IMR-90 (cell line): Measurements from ENCODE around the gene CADM4. TPM values are rescaled to one million over a fixed set of nuclear protein-coding genes. Genes with fewer than 3 reads are reported as not detected.

Experiments used
- ATAC-seq: fragments of 200-7000 bp; cut with Tn5 transposase; 2 replicates; pipeline ENCODE4 v1.9.1; 2020; ENCODE audit warnings: low read depth, mild to moderate bottlenecking, moderate library complexity
- BruUV-seq: library from RNA; stranded (reverse); fragments of 400-500 nt; replicated peaks from 2 replicates; lab custom pipeline; 2021; lab: Mats Ljungman, UMichigan
- CTCF ChIA-PET: fragments of 300-600 bp; formaldehyde crosslinking; extraction: SDS; loops from one replicate; lab custom pipeline; 2021; ENCODE audit warnings: antibody characterized with exemption; lab: Yijun Ruan, JAX
- POLR2A ChIA-PET: fragments of 300-600 bp; sonication (Branson Sonifier 250); formaldehyde crosslinking; loops from one replicate; lab custom pipeline; 2022; ENCODE audit warnings: antibody characterized with exemption; ENCODE audit not compliant: unreplicated experiment; lab: Charles Lee
- DNase-seq: peaks from one replicate; pipeline ENCODE4 v3.0.0; 2013
- H2AFZ ChIP-seq: replicated peaks from 2 replicates; pipeline ENCODE3; 2013; ENCODE audit warnings: low read length, mild to moderate bottlenecking; ENCODE audit not compliant: poor library complexity
- H2AK5ac ChIP-seq: 2 replicates; pipeline ENCODE4 v1.6.1; 2013; ENCODE audit warnings: low read depth, low read length, inconsistent platforms
- H2AK9ac ChIP-seq: replicated peaks from 2 replicates; pipeline ENCODE3; 2013; ENCODE audit warnings: mild to moderate bottlenecking, low read depth, low read length, moderate library complexity; ENCODE audit not compliant: poor library complexity
- H2BK120ac ChIP-seq: 2 replicates; pipeline ENCODE4 v1.6.1; 2013; ENCODE audit warnings: low read depth, low read length, inconsistent platforms
- H2BK15ac ChIP-seq: 3 replicates; pipeline ENCODE4 v1.6.1; 2013; ENCODE audit warnings: low read depth, low read length, inconsistent platforms
- H2BK20ac ChIP-seq: 2 replicates; pipeline ENCODE4 v1.6.1; 2013; ENCODE audit warnings: low read depth, mild to moderate bottlenecking, inconsistent platforms, low read length, moderate library complexity
- H2BK5ac ChIP-seq: 2 replicates; pipeline ENCODE4 v1.6.1; 2013; ENCODE audit warnings: mild to moderate bottlenecking, low read depth, low read length, inconsistent platforms; ENCODE audit not compliant: poor library complexity, severe bottlenecking
- H3K14ac ChIP-seq: replicated peaks from 2 replicates; pipeline ENCODE4 v1.6.1; 2013; ENCODE audit warnings: low read depth, low read length, inconsistent platforms
- H3K18ac ChIP-seq: 2 replicates; pipeline ENCODE4 v1.6.1; 2013; ENCODE audit warnings: low read depth, low read length, control low read depth
- H3K23ac ChIP-seq: 2 replicates; pipeline ENCODE4 v1.6.1; 2013; ENCODE audit warnings: low read depth, low read length, inconsistent platforms
- H3K27ac ChIP-seq: 2 replicates; pipeline ENCODE4 v1.5.1; 2013; ENCODE audit warnings: mild to moderate bottlenecking, control low read depth, low read length; ENCODE audit not compliant: insufficient read depth
- H3K27me3 ChIP-seq: 2 replicates; pipeline ENCODE4 v1.6.1; 2013; ENCODE audit warnings: low read length; ENCODE audit not compliant: control insufficient read depth, insufficient read depth
- H3K36me3 ChIP-seq: 2 replicates; pipeline ENCODE4 v1.6.1; 2013; ENCODE audit warnings: low read length, mixed read lengths; ENCODE audit not compliant: control insufficient read depth, insufficient read depth
- H3K4ac ChIP-seq: 2 replicates; pipeline ENCODE4 v1.6.1; 2013; ENCODE audit warnings: low read depth, low read length, inconsistent platforms
- H3K4me1 ChIP-seq: 2 replicates; pipeline ENCODE4 v1.6.1; 2013; ENCODE audit warnings: low read length, mixed read lengths; ENCODE audit not compliant: control insufficient read depth, insufficient read depth
- H3K4me2 ChIP-seq: 2 replicates; pipeline ENCODE4 v1.6.1; 2013; ENCODE audit warnings: low read depth, mild to moderate bottlenecking, control low read depth, low read length, moderate library complexity
- H3K4me3 ChIP-seq: 2 replicates; pipeline ENCODE4 v1.5.1; 2013; ENCODE audit warnings: low read depth, mild to moderate bottlenecking, control low read depth, low read length, moderate library complexity; ENCODE audit not compliant: insufficient read depth
- H3K56ac ChIP-seq: 2 replicates; pipeline ENCODE4 v1.6.1; 2013; ENCODE audit warnings: low read length, inconsistent platforms; ENCODE audit not compliant: insufficient read depth; ENCODE audit errors: extremely low read depth
- H3K79me1 ChIP-seq, 2 experiments: 2 replicates each; pipeline ENCODE4 v1.6.1; 2013; ENCODE audit warnings: low read length in 2 of 2, inconsistent platforms in 1 of 2, low read depth in 1 of 2
- H3K9ac ChIP-seq: 2 replicates; pipeline ENCODE4 v1.6.1; 2013; ENCODE audit warnings: low read depth, low read length, control low read depth
- H3K9me1 ChIP-seq: 2 replicates; pipeline ENCODE4 v1.6.1; 2013; ENCODE audit warnings: low read length, inconsistent platforms; ENCODE audit not compliant: insufficient read depth
- H3K9me3 ChIP-seq: 2 replicates; pipeline ENCODE4 v1.6.1; 2013; ENCODE audit warnings: low read length; ENCODE audit not compliant: control insufficient read depth, insufficient read depth
- H4K20me1 ChIP-seq: 2 replicates; pipeline ENCODE4 v1.6.1; 2013; ENCODE audit warnings: low read length, inconsistent platforms; ENCODE audit not compliant: insufficient read depth
- H4K5ac ChIP-seq: 2 replicates; pipeline ENCODE4 v1.6.1; 2013; ENCODE audit warnings: mild to moderate bottlenecking, low read depth, low read length, control low read depth
- H4K8ac ChIP-seq, 2 experiments: 2 replicates each; pipeline ENCODE4 v1.6.1; 2013; ENCODE audit warnings: low read depth in 2 of 2, low read length in 2 of 2, control low read depth in 1 of 2, inconsistent platforms in 1 of 2
- H4K91ac ChIP-seq: 2 replicates; pipeline ENCODE4 v1.6.1; 2013; ENCODE audit warnings: low read depth, low read length, inconsistent platforms; ENCODE audit not compliant: insufficient read depth
- BHLHE40 ChIP-seq: fragments of 150-350 bp; IDR thresholded peaks from 2 replicates; pipeline ENCODE4 v1.6.1; 2016; ENCODE audit warnings: mild to moderate bottlenecking, low read depth, low read length
- CEBPB ChIP-seq: IDR thresholded peaks from 2 replicates; pipeline ENCODE4 v1.6.1; 2012; ENCODE audit warnings: low read depth, low read length, improper control_type of control experiment
- CHD1 ChIP-seq: IDR thresholded peaks from 2 replicates; pipeline ENCODE4 v1.6.1; 2012; ENCODE audit warnings: low read depth, low read length, improper control_type of control experiment
- FOS ChIP-seq: fragments of 150-350 bp; IDR thresholded peaks from 2 replicates; pipeline ENCODE4 v1.6.1; 2016; ENCODE audit warnings: low read depth, low read length
- MAFK ChIP-seq: IDR thresholded peaks from 2 replicates; pipeline ENCODE4 v1.6.1; 2012; ENCODE audit warnings: low read depth, low read length, improper control_type of control experiment
- MAZ ChIP-seq: IDR thresholded peaks from 2 replicates; pipeline ENCODE4 v1.6.1; 2012; ENCODE audit warnings: low read depth, mild to moderate bottlenecking, low read length, improper control_type of control experiment, moderate library complexity, borderline replicate concordance
- MXI1 ChIP-seq: IDR thresholded peaks from 2 replicates; pipeline ENCODE4 v1.6.1; 2012; ENCODE audit warnings: low read depth, mild to moderate bottlenecking, low read length, moderate library complexity, borderline replicate concordance
- NFE2L2 ChIP-seq: fragments of 150-350 bp; IDR thresholded peaks from 2 replicates; pipeline ENCODE4 v1.6.1; 2016; ENCODE audit warnings: low read depth, mild to moderate bottlenecking, low read length
- POLR2A ChIP-seq: IDR thresholded peaks from 2 replicates; pipeline ENCODE4 v1.6.1; 2012; ENCODE audit warnings: mild to moderate bottlenecking, low read depth, low read length
- RAD21 ChIP-seq: IDR thresholded peaks from 2 replicates; pipeline ENCODE4 v1.6.1; 2012; ENCODE audit warnings: low read length, improper control_type of control experiment
- RCOR1 ChIP-seq: IDR thresholded peaks from 2 replicates; pipeline ENCODE4 v1.6.1; 2012; ENCODE audit warnings: mild to moderate bottlenecking, low read length, improper control_type of control experiment; ENCODE audit not compliant: insufficient replicate concordance
- RFX5 ChIP-seq: IDR thresholded peaks from 2 replicates; pipeline ENCODE4 v1.8.0; 2012; ENCODE audit warnings: low read depth, mild to moderate bottlenecking, low read length, moderate library complexity
- SMC3 ChIP-seq: fragments of 150-350 bp; IDR thresholded peaks from 2 replicates; pipeline ENCODE4 v1.6.1; 2016; ENCODE audit warnings: low read depth, mild to moderate bottlenecking, antibody characterized with exemption, low read length, moderate library complexity
- USF2 ChIP-seq: fragments of 150-350 bp; IDR thresholded peaks from 2 replicates; pipeline ENCODE4 v1.6.1; 2017; ENCODE audit warnings: mild to moderate bottlenecking, antibody characterized with exemption, low read length, low read depth
- WGBS, 2 experiments: methylation state at CpG; one replicate each; pipeline versions ENCODE4 v1.1.5 to v1.1.7; 2013; ENCODE audit warnings: missing lambda C conversion rate in 2 of 2; ENCODE audit not compliant: insufficient read length in 1 of 2; ENCODE audit errors: extremely low coverage in 2 of 2; 5-methylcytosine and 5-hydroxymethylcytosine counted together
- dilution Hi-C: fragments of 300-500 bp; cut with HindIII; formaldehyde crosslinking; loops from one replicate; pipeline ENCODE4 v1.14.3; 2018; ENCODE audit warnings: low sequenced_read_pairs; ENCODE audit not compliant: unreplicated experiment
- in situ Hi-C: fragments of 300-500 bp; cut with MboI; formaldehyde crosslinking; loops from 3 replicates; pipeline ENCODE4 v1.14.3; 2019; ENCODE audit warnings: low sequenced_read_pairs, inconsistent platforms, mixed read lengths
- intact Hi-C: fragments of 100-400 bp; cut with micrococcal nuclease; formaldehyde crosslinking; loops from 2 replicates; pipeline ENCODE4 v1.10.0; 2022
- polyA plus RNA-seq, 3 experiments: library from polyadenylated mRNA; depleted of rRNA; stranded (reverse); fragments of >200 nt; gene quantifications; 2 replicates each; pipeline ENCODE4 v1.2.3, GENCODE V29; 2012; ENCODE audit warnings: low replicate concordance in 1 of 3
- total RNA-seq: library from RNA; depleted of rRNA; stranded (reverse); fragments of >200 nt; gene quantifications from 2 replicates; pipeline ENCODE4 v1.2.3, GENCODE V29; 2012
- TF ChIP-seq, protein P1 (sequence below): fragments of 150-350 bp; IDR thresholded peaks from 2 replicates; pipeline ENCODE4 v1.6.1; 2016; ENCODE audit warnings: low read depth, mild to moderate bottlenecking, low read length, moderate library complexity, borderline replicate concordance
- TF ChIP-seq, protein P2 (sequence below): conservative IDR thresholded peaks from 2 replicates; pipeline ENCODE4 v1.5.1; 2012; ENCODE audit warnings: mild to moderate bottlenecking, low read depth, low read length, improper control_type of control experiment

CADM4 gene
- total and polyA plus RNA-seq, 2 of the 4 experiments (the other 2 are of a cell fraction) = 2.0 to 4.9 TPM

DNA sequence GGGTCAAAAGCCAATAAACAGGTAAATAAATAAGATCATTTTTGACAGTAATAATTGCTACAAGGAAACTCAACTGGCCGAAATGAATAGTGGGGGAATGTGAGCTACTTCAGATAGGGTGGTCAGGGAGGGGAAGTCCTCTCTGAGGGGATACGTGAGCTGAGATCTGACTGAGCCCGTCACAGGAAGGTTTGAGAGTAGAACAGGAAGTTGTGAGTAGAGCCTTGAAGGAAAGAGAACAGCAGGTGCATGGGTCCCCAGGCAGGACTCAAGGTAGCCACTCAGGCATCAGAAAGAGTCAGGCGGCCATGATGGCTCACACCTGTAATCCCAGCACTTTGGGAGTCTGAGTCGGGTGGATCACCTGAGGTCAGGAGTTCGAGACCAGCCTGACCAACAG is 50.0 kb downstream of the CADM4 start:
- H2BK5ac ChIP-seq = no peak overlapping the region
- WGBS, 2 experiments = 100% methylated on average over 2 of the region's 6 CpGs; no CpG with 5 or more reads in 1 of the 2 experiments
- H3K4me2 ChIP-seq = no peak overlapping the region
- ChIA-PET POLR2A (no interaction called here), CTCF (no interaction called here)
- H3K36me3 ChIP-seq = peaks cover 50% of the 10 kb centered on the region
- no peak overlapping the region for H3K4ac ChIP-seq
- H2AFZ ChIP-seq = no peak overlapping the region
- H3K4me3 ChIP-seq = no peak overlapping the region
- H2BK120ac ChIP-seq = no peak overlapping the region
- H3K27me3 ChIP-seq = no peaks in the 10 kb centered on the region
- no peak overlapping the region for H3K56ac ChIP-seq
- no peak overlapping the region for H2BK15ac ChIP-seq
- intact Hi-C loops (no loop called here), in situ Hi-C loops (no loop called here), dilution Hi-C loops (no loop called here)
- no peak for DNase-seq
- H3K9ac ChIP-seq = no peak overlapping the region
- no peak overlapping the region for H4K5ac ChIP-seq
- peaks cover 19 to 63% of the 10 kb centered on the region in 2 experiments for H3K79me1 ChIP-seq
- H4K8ac ChIP-seq = no peak overlapping the region
- no TSS peak for BruUV-seq
- H4K20me1 ChIP-seq = peaks cover 10% of the 10 kb centered on the region
- H3K9me1 ChIP-seq = peaks cover 8% of the 10 kb centered on the region; the same call in 1 of the 2 replicates
- ATAC-seq = no peak
- peaks cover 1% of the 10 kb centered on the region; the same call in 1 of the 2 replicates for H3K4me1 ChIP-seq
- no peak overlapping the region for H3K27ac ChIP-seq
- TF ChIP-seq SMC3 (no peak), MAZ (no peak), NFE2L2 (no peak), POLR2A (no peak), MXI1 (no peak), MAFK (no peak), BHLHE40 (no peak), RAD21 (no peak), RFX5 (no peak), CEBPB (no peak), CHD1 (no peak), USF2 (no peak), RCOR1 (no peak), FOS (no peak)
- TF ChIP-seq, protein P1, sequence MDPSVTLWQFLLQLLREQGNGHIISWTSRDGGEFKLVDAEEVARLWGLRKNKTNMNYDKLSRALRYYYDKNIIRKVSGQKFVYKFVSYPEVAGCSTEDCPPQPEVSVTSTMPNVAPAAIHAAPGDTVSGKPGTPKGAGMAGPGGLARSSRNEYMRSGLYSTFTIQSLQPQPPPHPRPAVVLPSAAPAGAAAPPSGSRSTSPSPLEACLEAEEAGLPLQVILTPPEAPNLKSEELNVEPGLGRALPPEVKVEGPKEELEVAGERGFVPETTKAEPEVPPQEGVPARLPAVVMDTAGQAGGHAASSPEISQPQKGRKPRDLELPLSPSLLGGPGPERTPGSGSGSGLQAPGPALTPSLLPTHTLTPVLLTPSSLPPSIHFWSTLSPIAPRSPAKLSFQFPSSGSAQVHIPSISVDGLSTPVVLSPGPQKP = no peak
- TF ChIP-seq, protein P2, sequence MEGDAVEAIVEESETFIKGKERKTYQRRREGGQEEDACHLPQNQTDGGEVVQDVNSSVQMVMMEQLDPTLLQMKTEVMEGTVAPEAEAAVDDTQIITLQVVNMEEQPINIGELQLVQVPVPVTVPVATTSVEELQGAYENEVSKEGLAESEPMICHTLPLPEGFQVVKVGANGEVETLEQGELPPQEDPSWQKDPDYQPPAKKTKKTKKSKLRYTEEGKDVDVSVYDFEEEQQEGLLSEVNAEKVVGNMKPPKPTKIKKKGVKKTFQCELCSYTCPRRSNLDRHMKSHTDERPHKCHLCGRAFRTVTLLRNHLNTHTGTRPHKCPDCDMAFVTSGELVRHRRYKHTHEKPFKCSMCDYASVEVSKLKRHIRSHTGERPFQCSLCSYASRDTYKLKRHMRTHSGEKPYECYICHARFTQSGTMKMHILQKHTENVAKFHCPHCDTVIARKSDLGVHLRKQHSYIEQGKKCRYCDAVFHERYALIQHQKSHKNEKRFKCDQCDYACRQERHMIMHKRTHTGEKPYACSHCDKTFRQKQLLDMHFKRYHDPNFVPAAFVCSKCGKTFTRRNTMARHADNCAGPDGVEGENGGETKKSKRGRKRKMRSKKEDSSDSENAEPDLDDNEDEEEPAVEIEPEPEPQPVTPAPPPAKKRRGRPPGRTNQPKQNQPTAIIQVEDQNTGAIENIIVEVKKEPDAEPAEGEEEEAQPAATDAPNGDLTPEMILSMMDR = no peak
- H2AK5ac ChIP-seq = no peak overlapping the region
- H3K23ac ChIP-seq = no peak overlapping the region
- no peak overlapping the region for H2BK20ac ChIP-seq
- H4K91ac ChIP-seq = no peak overlapping the region
- no peaks in the 10 kb centered on the region for H3K9me3 ChIP-seq
- no peak overlapping the region for H3K18ac ChIP-seq
- no peak overlapping the region for H2AK9ac ChIP-seq
- H3K14ac ChIP-seq = no peak overlapping the region
